HG02970 (cell line): Measurements from ENCODE around the gene ERP44.
"Not testable (repeated sequence)": the region's sequence is repeated elsewhere in the genome, so short reads cannot be mapped to it uniquely, and the experiment has no call there.

ENCODE experiments used
- ATAC-seq: cut with Tn5 transposase; IDR thresholded peaks from one replicate; pipeline ENCODE4 v1.9.1; 2021; ENCODE audit warnings: mild to moderate bottlenecking, moderate library complexity, moderate number of reproducible peaks; ENCODE audit not compliant: unreplicated experiment, low FRiP score

ERP44 gene

DNA sequence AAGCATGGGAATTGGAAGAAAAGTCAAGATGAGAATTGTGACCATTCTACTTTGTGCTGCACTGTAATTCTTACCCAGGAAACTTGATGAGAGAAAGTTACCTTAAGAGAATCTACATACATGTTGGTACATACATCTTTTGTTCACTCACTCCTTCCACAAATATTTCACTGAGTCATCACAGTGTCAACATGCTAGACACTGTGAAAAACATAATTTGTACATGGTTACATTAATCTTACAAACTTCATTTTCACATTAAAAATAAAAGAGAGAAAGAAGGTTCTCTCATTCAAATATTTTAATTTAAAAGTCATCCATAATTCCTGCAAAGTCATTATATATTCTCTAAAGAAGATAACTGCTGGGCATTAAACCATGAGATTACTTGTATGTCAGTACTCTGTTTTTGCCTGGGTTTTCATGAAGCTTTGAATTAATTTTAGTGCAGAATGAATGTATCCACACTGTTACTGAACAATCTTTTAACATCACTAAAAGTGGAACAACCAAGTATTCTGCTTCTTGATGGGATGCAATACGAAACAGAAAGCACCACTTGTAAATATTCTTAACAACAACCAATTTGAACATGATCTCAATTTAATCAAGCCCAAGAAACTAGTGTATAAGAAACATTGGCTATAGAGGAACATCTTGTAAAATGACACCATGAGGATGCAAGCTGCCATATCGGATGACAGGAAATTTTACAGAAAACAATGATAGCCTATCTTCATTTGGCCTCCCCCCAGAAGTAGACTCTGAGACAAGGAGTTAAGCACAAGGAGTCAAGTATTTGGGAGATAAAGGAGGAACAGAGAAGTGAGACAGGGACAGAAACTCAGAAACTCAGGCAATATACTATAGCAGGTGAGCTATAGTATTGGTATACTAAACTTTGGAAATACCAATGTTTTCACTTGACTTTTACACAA lies 28.4 kb downstream of the ERP44 start:
- no peak for ATAC-seq

- ATAC-seq: not testable (repeated sequence)
Observed at GRCh38 chr9:100069068-100069467, 29.7 kb downstream of the ERP44 start.

DNA sequence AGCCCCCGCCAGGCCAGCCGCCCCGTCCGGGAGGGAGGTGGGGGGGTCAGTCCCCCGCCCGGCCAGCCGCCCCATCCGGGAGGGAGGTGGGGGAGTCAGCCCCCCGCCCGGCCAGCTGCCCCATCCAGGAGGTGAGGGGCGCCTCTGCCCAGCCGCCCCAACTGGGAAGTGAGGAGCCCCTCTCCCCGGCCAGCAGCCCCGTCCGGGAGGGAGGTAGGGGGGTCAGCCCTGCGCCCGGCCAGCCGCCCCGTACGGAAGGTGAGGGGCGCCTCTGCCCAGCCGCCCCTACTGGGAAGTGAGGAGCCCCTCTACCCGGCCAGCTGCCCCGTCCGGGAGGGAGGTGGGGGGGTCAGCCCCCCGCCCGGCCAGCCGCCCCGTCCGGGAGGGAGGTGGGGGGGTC lies 30.8 kb downstream of the ERP44 start:
- ATAC-seq: not testable (repeated sequence)

GRCh38 chr9:100066539-100066938 lies 32.3 kb downstream of the ERP44 start:
- no peak for ATAC-seq

GRCh38 chr9:100064872-100065581 lies 33.8 kb downstream of the ERP44 start:
- no peak for ATAC-seq

DNA sequence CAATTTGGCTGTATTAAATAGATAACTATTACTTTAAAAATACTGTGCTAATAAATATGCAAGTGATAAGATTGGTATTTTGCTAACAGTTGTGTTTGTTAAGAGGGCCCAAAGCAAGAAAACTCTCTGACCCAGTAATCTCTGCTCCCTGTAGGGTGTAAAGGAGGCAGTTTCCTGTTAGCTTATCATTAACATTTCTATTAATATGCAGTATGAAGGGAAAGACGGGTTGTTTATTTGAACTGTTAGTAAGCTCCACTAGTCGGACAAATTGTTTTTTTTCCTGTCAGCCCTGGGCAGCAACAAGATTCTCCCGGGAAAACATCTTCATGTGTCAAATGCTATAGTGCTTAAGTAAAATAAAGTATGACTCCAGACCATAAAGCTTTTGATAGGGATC lies 35.6 kb downstream of the ERP44 start:
- ATAC-seq: no peak

- not testable (repeated sequence) for ATAC-seq
Observed at GRCh38 chr9:100062683-100063082, 36.1 kb downstream of the ERP44 start.

DNA sequence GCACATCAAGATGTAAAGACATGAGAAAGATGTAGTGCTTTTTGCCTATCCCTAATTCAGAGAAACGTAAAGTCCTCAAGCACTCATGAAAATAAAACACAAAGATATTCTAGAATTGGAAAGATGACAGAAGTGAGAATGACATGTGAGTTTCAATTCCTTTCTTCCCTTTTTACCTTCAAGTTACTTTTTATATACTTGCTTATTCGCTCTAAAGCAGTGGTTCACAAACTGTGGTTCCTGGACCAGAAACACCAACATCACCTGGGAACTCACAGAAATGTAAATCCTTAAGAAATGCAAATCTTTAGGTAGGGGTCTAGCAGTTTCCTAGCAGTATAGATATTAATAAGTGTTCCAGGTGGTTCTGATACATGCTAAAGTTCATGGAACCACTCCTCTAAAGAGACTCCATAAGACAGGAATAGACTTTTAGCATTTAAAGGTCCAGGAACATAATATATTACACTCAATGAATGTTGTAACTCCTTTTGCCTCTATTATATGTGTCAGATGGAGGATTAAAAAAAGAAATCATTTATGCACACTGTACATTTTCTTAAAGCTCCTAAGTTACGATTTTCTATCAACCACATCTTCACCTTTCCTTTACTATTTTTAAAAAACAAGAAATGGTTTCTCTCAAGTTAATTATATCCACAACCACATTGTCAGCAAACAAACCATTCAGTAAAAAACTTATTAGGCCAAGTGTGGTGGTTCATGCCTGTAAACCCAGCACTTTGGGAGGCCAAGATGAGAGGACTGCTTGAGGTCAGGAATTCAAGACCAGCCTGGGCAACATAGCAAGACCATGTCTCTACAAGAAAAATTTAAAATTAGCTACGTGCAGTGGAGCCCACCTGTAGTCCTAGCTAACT lies 39.9 kb downstream of the ERP44 start:
- ATAC-seq: peak; percentile 73

DNA sequence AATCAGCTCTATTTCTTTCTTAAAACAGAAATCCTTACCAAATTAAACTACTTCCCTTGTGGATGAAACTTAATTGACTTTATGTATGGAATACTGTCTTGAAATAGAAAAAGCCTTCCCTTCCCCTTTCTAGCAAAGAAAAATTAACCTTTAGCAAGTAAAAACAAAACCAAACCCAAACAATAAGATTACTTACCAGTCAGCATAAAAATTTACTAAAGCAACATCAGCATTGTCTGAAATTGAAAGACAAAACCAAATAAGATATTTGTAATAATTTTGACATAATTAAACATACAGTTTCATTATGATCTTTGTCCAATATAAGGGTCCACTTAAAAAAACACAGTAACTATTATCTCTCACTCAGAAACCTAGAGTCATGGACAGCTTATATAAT lies 41.2 kb downstream of the ERP44 start:
- ATAC-seq: no peak

- ATAC-seq: no peak
Observed at GRCh38 chr9:100056561-100056960, 42.2 kb downstream of the ERP44 start.

DNA sequence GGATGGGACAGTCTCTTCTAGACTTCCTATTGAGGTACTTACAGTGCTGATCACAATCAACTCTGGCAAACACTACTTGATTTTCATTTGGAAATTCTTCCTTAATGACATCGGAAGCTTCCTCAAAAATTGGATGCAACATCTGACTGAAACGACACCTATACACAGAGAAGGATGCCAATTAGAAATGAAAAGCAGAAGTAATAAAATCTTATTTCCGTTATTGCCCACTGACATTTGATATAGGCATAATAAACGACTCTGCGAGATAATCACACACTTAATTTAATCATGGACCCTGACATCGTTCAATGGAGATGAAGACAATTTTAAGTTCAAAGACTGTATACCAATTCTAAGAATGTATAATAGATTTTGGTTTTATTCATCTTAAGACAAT lies 46.4 kb downstream of the ERP44 start:
- ATAC-seq: no peak

- ATAC-seq: no peak
Observed at GRCh38 chr9:100049551-100049950, 49.2 kb downstream of the ERP44 start.

DNA sequence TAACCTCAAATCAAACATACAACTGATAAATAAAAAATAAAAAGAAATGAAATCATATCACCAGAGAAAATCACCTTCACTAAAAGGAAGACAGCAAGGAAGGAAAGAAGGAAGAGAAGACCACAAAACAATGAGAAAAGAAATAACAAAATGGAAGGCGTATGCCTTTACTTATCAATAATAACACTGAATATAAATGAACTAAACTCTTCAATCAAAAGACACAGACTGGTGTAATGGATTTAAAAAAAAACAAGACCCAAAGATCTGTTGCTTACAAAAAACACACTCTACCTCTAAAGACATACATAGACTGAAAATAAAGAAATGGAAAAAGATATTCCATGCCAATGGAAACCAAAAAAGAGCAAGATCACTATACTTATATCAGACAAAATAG lies 60.3 kb downstream of the ERP44 start:
- ATAC-seq: no peak

DNA sequence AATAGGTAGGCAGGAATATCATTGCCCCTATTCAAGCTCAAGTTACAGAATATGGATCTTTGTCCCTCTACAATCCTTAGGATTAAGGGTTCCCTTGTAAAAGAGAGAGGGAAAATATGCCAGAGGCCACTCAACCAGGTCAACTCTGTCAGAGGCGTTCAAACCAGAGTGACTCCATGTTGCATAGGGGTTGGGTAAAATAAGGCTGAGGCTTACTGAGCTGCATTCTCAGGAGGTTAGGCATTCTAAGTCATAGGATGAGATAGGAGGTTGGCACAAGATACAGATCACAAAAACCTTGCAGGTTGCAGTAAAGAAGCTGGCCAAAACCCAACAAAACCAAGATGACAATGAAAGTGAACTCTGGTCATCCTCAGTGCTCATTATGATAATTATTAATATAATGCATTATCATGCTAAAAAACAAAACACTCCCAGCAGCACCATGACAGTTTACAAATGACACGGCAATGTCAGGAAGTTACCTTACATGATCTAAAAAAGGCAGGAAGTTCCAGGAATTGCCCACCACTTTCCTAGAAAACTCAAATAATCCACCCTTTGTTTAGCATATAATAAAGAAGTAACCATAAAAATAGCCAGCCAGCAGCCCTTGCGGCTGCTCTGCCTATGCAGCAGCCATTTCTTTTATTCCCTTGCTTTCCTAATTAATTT lies 64.8 kb downstream of the ERP44 start:
- ATAC-seq: no peak

DNA sequence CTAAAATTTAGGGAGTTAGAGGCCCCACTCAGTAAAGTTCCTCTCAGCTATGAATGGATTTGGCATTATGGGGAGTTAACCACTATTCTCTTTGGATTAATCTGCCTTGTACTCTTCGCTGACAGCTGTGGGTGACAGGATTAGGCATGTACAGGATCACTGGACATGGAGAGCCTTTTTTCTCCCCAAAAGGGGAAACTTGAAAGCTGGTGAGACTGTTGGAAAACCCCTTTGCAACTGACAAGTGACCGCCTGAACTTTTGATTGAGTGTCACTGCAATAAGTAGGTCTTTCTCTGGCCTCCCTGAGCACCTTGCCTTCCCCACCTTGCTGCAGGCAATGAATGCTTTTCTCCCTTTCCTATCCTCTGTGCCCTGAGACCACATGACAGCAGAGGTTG lies 68.3 kb downstream of the ERP44 start:
- ATAC-seq: no peak

- ATAC-seq: no peak
Observed at GRCh38 chr9:100029251-100029650, 69.5 kb downstream of the ERP44 start.

DNA sequence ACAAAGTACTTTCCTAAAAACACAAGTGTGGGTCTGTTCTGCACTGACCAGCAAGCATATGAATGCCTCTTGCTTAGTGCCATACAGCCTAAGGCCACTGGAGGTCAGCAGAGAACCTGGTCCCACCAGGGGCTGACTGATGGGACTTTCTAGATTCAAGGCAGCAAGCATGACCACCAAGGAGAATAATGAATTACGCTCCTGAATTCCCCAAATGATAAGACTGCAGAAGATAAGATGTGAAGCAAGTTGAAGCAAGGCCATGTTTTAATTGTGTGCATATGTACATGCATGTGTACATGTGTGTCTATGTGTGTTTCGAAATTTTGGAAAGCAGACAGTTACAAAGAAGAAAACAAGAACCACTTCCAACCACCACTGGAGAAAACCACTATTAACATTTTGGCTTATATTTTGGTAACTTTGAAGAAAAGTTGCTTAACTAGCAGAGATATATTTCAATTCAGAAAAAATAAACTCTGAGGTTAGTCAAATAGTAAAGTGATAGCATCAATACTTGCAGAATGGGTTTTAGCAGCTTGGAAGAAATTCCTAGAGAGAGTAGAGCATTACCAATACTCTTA lies 70.5 kb downstream of the ERP44 start:
- ATAC-seq: peak; percentile 58

- no peak for ATAC-seq
Observed at GRCh38 chr9:100027543-100027942, 71.3 kb downstream of the ERP44 start.

DNA sequence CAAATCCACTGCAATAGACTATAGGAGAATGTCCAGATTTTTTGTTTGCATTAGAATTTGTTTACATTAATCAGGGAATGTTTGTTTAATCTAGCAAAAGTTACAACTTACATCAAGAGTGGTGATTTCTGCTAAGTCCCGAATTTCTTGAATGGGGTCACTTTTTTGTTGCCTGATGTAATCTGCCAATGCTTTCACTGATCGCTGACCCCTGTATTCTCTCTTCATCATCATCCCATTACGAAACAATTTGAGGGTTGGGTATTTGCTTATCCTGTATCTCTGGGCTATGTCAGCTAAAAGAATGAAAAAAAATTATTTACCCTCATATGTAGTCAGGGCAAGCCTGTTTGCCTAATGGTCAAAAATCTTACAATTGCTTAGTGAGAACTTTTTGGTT lies 76.9 kb downstream of the ERP44 start:
- no peak for ATAC-seq
